D721Med (cell line): ENCODE data around the gene SPTBN5.

Experiments used
- DNase-seq: peaks from one replicate; pipeline ENCODE4 v3.0.0; 2011; ENCODE audit warnings: low spot score; ENCODE audit not compliant: insufficient read length
- FAIRE-seq: peaks from 2 replicates; lab custom pipeline; 2011; peaks lifted over from hg19 to GRCh38; lab: Jason Lieb, UNC
- CTCF ChIP-seq: IDR thresholded peaks from 2 replicates; pipeline ENCODE4 v1.5.1; 2012; ENCODE audit warnings: mild to moderate bottlenecking, control low read depth; ENCODE audit not compliant: insufficient read depth; ENCODE audit errors: missing control alignments

Gene SPTBN5

GRCh38 chr15:41820791-41821423 is 72.9 kb downstream of the SPTBN5 start:
- TF ChIP-seq CTCF = no peak
- DNase-seq (no peak), FAIRE-seq (no peak)

GRCh38 chr15:41819455-41820050 is 74.3 kb downstream of the SPTBN5 start:
- DNase-seq = no peak
- no peak for TF ChIP-seq CTCF
- no peak for FAIRE-seq

DNA sequence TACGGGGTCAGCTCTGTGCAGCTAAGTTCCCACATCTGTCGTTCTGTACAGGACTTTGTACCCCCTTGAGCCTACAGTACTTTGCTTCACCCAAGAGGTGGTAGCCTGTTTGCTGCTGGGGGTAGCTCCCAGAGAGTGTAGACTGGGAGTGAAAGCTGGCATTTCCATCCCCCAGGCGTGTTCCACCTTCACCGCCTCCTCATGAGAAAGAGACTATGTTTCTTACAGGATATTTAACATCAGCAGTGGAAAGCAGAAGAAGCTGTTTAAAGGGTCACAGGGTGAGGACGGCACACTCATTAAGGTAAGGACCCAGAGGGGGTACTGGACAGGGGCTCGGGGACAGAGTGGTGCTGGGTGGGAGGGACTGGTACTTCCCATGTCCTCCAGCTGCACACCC is 76.1 kb downstream of the SPTBN5 start:
- no peak for TF ChIP-seq CTCF
- FAIRE-seq (no peak), DNase-seq (no peak)

DNA sequence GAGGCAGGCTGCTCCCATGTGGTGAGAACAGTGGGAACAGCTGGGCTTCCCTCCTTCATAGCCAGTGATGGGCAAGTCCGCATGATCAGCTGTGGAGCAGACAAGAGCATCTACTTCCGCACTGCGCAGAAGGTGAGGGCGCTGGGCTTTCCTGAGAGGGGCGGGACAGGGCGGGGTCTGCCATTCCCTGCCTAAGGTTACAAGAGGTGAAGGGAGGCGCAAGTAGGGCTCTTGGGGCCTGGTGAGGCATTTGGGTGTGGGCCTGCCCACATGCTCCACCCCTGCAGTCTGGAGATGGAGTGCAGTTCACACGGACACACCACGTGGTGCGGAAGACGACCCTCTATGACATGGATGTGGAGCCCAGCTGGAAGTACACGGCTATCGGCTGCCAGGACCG is 76.5 kb downstream of the SPTBN5 start:
- FAIRE-seq (no peak), DNase-seq (no peak)
- no peak for TF ChIP-seq CTCF

GRCh38 chr15:41816788-41817187 is 77.1 kb downstream of the SPTBN5 start:
- DNase-seq = no peak
- FAIRE-seq = no peak
- no peak for TF ChIP-seq CTCF

- no peak for TF ChIP-seq CTCF
- FAIRE-seq (no peak), DNase-seq (no peak)
Observed at GRCh38 chr15:41814534-41814933, 79.3 kb downstream of the SPTBN5 start.

- FAIRE-seq = no peak
- no peak for TF ChIP-seq CTCF
Observed at GRCh38 chr15:41813426-41813825, 80.4 kb downstream of the SPTBN5 start.

More at GRCh38 chr15:41813426-41813825, 80.4 kb downstream of the SPTBN5 start:
- DNase-seq = no peak
